ENCODE measurements around the gene SPATA6L. TPM values are rescaled to one million over a fixed set of nuclear protein-coding genes. Genes with fewer than 3 reads are reported as not detected.

Gene SPATA6L
- total RNA-seq, 1 experiment from 2014 or later = 1.8 TPM

DNA sequence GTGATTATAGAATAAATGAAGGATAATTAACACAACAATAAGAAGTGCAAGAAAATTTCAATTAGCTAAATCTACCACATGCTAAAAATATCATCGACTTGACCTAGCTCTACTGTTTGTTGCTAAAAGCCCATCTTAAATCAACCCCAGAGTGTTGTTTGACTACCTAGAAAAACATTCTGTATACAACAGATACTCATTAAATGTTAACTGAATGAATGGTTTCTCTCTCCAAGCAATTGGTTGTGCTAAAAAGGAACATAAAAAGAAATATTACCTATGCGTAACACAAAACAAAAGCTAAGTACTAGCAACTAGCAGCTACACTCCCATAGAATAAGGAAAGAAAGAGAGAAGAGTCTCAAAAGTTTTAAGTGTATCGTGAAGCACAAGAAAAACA is 9.7 kb downstream of the SPATA6L start:
- CTCF ChIA-PET = interaction anchor here (1.2 kb wide), 1 partner anchor 9 kb away, joined by 5 read pairs; the partner anchor contains the start of gene SPATA6L
- Mint-ChIP-seq H3K27me3 (ENCODE audit: low read depth) (no peaks in the 10 kb centered on the region), H3K36me3 (peaks cover 5% of the 10 kb centered on the region), H3K4me3 (no peak overlapping the region), H3K4me1 (peaks cover 36% of the 10 kb centered on the region), H3K27ac (peak overlapping the region; percentile 85), H3K9me3 (peaks cover 5% of the 10 kb centered on the region; the same call in 1 of the 2 replicates)
- DNase-seq (ENCODE audit: low spot score) (no peak), ATAC-seq (no peak)
- POLR2A ChIA-PET = interaction anchor here (0.7 kb wide), 1 partner anchor 8 kb away, joined by 3 read pairs; no protein-coding TSS in a partner anchor
- TF ChIP-seq TCF7 (CRISPR knock-in tag; IDR thresholded peaks at IDR 0.05; ENCODE audit: low read depth) = no peak
- TF ChIP-seq, protein P1, sequence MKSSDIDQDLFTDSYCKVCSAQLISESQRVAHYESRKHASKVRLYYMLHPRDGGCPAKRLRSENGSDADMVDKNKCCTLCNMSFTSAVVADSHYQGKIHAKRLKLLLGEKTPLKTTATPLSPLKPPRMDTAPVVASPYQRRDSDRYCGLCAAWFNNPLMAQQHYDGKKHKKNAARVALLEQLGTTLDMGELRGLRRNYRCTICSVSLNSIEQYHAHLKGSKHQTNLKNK (CRISPR knock-in tag; IDR thresholded peaks at IDR 0.05) = no peak
- no peak for TF ChIP-seq ZNF121 (CRISPR knock-in tag; IDR thresholded peaks at IDR 0.05)
- no peak for TF ChIP-seq GABPB1 (CRISPR knock-in tag; IDR thresholded peaks at IDR 0.05)
- TF ChIP-seq, protein P2, sequence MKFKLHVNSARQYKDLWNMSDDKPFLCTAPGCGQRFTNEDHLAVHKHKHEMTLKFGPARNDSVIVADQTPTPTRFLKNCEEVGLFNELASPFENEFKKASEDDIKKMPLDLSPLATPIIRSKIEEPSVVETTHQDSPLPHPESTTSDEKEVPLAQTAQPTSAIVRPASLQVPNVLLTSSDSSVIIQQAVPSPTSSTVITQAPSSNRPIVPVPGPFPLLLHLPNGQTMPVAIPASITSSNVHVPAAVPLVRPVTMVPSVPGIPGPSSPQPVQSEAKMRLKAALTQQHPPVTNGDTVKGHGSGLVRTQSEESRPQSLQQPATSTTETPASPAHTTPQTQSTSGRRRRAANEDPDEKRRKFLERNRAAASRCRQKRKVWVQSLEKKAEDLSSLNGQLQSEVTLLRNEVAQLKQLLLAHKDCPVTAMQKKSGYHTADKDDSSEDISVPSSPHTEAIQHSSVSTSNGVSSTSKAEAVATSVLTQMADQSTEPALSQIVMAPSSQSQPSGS (CRISPR knock-in tag; IDR thresholded peaks at IDR 0.05; ENCODE audit: borderline replicate concordance, low read depth) = no peak
- TF ChIP-seq SMAD4 (CRISPR knock-in tag; IDR thresholded peaks at IDR 0.05) = no peak
- TF ChIP-seq, protein P3, sequence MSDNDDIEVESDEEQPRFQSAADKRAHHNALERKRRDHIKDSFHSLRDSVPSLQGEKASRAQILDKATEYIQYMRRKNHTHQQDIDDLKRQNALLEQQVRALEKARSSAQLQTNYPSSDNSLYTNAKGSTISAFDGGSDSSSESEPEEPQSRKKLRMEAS (CRISPR knock-in tag; IDR thresholded peaks at IDR 0.05) = no peak
- TF ChIP-seq, protein P4, sequence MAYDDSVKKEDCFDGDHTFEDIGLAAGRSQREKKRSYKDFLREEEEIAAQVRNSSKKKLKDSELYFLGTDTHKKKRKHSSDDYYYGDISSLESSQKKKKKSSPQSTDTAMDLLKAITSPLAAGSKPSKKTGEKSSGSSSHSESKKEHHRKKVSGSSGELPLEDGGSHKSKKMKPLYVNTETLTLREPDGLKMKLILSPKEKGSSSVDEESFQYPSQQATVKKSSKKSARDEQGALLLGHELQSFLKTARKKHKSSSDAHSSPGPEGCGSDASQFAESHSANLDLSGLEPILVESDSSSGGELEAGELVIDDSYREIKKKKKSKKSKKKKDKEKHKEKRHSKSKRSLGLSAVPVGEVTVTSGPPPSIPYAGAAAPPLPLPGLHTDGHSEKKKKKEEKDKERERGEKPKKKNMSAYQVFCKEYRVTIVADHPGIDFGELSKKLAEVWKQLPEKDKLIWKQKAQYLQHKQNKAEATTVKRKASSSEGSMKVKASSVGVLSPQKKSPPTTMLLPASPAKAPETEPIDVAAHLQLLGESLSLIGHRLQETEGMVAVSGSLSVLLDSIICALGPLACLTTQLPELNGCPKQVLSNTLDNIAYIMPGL (CRISPR knock-in tag; IDR thresholded peaks at IDR 0.05) = no peak
- TF ChIP-seq OVOL2 (CRISPR knock-in tag; IDR thresholded peaks at IDR 0.05; ENCODE audit: borderline replicate concordance) = no peak
- TF ChIP-seq, protein P5, sequence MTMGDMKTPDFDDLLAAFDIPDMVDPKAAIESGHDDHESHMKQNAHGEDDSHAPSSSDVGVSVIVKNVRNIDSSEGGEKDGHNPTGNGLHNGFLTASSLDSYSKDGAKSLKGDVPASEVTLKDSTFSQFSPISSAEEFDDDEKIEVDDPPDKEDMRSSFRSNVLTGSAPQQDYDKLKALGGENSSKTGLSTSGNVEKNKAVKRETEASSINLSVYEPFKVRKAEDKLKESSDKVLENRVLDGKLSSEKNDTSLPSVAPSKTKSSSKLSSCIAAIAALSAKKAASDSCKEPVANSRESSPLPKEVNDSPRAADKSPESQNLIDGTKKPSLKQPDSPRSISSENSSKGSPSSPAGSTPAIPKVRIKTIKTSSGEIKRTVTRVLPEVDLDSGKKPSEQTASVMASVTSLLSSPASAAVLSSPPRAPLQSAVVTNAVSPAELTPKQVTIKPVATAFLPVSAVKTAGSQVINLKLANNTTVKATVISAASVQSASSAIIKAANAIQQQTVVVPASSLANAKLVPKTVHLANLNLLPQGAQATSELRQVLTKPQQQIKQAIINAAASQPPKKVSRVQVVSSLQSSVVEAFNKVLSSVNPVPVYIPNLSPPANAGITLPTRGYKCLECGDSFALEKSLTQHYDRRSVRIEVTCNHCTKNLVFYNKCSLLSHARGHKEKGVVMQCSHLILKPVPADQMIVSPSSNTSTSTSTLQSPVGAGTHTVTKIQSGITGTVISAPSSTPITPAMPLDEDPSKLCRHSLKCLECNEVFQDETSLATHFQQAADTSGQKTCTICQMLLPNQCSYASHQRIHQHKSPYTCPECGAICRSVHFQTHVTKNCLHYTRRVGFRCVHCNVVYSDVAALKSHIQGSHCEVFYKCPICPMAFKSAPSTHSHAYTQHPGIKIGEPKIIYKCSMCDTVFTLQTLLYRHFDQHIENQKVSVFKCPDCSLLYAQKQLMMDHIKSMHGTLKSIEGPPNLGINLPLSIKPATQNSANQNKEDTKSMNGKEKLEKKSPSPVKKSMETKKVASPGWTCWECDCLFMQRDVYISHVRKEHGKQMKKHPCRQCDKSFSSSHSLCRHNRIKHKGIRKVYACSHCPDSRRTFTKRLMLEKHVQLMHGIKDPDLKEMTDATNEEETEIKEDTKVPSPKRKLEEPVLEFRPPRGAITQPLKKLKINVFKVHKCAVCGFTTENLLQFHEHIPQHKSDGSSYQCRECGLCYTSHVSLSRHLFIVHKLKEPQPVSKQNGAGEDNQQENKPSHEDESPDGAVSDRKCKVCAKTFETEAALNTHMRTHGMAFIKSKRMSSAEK (CRISPR knock-in tag; IDR thresholded peaks at IDR 0.05; ENCODE audit: borderline replicate concordance) = no peak
- no peak for TF ChIP-seq ZNF317 (CRISPR knock-in tag; IDR thresholded peaks at IDR 0.05; ENCODE audit: borderline replicate concordance, low read depth)
- TF ChIP-seq, protein P6, sequence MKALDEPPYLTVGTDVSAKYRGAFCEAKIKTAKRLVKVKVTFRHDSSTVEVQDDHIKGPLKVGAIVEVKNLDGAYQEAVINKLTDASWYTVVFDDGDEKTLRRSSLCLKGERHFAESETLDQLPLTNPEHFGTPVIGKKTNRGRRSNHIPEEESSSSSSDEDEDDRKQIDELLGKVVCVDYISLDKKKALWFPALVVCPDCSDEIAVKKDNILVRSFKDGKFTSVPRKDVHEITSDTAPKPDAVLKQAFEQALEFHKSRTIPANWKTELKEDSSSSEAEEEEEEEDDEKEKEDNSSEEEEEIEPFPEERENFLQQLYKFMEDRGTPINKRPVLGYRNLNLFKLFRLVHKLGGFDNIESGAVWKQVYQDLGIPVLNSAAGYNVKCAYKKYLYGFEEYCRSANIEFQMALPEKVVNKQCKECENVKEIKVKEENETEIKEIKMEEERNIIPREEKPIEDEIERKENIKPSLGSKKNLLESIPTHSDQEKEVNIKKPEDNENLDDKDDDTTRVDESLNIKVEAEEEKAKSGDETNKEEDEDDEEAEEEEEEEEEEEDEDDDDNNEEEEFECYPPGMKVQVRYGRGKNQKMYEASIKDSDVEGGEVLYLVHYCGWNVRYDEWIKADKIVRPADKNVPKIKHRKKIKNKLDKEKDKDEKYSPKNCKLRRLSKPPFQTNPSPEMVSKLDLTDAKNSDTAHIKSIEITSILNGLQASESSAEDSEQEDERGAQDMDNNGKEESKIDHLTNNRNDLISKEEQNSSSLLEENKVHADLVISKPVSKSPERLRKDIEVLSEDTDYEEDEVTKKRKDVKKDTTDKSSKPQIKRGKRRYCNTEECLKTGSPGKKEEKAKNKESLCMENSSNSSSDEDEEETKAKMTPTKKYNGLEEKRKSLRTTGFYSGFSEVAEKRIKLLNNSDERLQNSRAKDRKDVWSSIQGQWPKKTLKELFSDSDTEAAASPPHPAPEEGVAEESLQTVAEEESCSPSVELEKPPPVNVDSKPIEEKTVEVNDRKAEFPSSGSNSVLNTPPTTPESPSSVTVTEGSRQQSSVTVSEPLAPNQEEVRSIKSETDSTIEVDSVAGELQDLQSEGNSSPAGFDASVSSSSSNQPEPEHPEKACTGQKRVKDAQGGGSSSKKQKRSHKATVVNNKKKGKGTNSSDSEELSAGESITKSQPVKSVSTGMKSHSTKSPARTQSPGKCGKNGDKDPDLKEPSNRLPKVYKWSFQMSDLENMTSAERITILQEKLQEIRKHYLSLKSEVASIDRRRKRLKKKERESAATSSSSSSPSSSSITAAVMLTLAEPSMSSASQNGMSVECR (CRISPR knock-in tag; IDR thresholded peaks at IDR 0.05; ENCODE audit: borderline replicate concordance) = no peak
- no peak for TF ChIP-seq NFATC4 (CRISPR knock-in tag; IDR thresholded peaks at IDR 0.05)
- TF ChIP-seq CREM (CRISPR knock-in tag; IDR thresholded peaks at IDR 0.05) = no peak
- TF ChIP-seq, protein P7, sequence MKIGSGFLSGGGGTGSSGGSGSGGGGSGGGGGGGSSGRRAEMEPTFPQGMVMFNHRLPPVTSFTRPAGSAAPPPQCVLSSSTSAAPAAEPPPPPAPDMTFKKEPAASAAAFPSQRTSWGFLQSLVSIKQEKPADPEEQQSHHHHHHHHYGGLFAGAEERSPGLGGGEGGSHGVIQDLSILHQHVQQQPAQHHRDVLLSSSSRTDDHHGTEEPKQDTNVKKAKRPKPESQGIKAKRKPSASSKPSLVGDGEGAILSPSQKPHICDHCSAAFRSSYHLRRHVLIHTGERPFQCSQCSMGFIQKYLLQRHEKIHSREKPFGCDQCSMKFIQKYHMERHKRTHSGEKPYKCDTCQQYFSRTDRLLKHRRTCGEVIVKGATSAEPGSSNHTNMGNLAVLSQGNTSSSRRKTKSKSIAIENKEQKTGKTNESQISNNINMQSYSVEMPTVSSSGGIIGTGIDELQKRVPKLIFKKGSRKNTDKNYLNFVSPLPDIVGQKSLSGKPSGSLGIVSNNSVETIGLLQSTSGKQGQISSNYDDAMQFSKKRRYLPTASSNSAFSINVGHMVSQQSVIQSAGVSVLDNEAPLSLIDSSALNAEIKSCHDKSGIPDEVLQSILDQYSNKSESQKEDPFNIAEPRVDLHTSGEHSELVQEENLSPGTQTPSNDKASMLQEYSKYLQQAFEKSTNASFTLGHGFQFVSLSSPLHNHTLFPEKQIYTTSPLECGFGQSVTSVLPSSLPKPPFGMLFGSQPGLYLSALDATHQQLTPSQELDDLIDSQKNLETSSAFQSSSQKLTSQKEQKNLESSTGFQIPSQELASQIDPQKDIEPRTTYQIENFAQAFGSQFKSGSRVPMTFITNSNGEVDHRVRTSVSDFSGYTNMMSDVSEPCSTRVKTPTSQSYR (CRISPR knock-in tag; IDR thresholded peaks at IDR 0.05) = no peak
- TF ChIP-seq, protein P8, sequence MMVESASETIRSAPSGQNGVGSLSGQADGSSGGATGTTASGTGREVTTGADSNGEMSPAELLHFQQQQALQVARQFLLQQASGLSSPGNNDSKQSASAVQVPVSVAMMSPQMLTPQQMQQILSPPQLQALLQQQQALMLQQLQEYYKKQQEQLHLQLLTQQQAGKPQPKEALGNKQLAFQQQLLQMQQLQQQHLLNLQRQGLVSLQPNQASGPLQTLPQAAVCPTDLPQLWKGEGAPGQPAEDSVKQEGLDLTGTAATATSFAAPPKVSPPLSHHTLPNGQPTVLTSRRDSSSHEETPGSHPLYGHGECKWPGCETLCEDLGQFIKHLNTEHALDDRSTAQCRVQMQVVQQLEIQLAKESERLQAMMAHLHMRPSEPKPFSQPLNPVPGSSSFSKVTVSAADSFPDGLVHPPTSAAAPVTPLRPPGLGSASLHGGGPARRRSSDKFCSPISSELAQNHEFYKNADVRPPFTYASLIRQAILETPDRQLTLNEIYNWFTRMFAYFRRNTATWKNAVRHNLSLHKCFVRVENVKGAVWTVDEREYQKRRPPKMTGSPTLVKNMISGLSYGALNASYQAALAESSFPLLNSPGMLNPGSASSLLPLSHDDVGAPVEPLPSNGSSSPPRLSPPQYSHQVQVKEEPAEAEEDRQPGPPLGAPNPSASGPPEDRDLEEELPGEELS (CRISPR knock-in tag; IDR thresholded peaks at IDR 0.05) = no peak
- no peak for TF ChIP-seq ESRRA (CRISPR knock-in tag; IDR thresholded peaks at IDR 0.05; ENCODE audit: borderline replicate concordance)

Measured in WTC11 (cell line).